Measurements from ENCODE around the gene MIEF2.

Gene MIEF2

GRCh38 chr17:18256776-18257175 is 3.7 kb upstream of the MIEF2 start:
- no peak for DNase-seq (ENCODE audit: low spot score)

GRCh38 chr17:18257268-18257981 is 3.0 kb upstream of the MIEF2 start:
- DNase-seq (ENCODE audit: low spot score) = peak; percentile 72

DNA sequence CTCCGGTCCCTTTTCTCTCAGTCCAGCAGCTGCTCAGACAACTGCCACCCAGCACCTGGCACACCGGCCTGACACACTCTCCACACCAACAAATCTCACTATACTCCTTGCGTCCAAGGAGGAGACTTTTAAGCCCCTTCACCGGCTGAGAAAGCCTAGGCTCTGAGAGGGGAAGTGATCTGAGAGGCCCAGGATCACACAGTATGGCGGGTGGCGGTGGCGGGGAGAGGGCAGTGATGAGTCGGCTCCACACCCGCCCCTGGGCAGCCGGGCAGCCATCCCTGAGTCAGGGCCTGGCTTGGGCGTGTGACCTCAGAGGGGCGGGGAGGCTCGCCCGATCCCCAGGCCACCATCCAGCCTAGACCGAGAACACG is 2.5 kb upstream of the MIEF2 start:
- peak; percentile 94 for DNase-seq (ENCODE audit: low spot score)

- peak; percentile 88 for DNase-seq (ENCODE audit: low spot score)
These were observed 2.0 kb upstream of the MIEF2 start, which contains the start of gene FLII for GRCh38 chr17:18258356-18259038. FLII (minus strand) TSS chr17:18258738; CDS start chr17:18258690, 48 bp downstream.

GRCh38 chr17:18259621-18260331 is 686 bp upstream of the MIEF2 start:
- DNase-seq (ENCODE audit: low spot score) = no peak

DNA sequence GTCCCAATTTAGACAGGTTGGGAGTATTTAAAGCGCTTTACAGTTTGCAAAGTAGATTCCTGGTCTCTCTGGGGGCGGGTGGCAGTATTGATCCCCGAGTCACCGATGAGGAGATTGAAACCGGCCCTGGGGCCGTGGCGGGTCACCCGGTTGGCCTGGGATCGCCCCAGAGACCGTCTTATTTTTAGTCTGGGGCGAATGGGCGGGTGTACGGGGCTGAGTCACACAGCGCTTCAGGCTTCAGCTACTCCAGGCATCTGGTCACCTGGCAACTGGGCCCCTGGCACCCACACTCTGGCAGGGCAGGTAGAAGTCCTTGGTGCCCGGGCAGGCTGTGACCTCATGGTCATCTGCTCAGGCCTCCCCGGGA is 669 bp downstream of the MIEF2 start:
- DNase-seq (ENCODE audit: low spot score) = peak; percentile 82

DNA sequence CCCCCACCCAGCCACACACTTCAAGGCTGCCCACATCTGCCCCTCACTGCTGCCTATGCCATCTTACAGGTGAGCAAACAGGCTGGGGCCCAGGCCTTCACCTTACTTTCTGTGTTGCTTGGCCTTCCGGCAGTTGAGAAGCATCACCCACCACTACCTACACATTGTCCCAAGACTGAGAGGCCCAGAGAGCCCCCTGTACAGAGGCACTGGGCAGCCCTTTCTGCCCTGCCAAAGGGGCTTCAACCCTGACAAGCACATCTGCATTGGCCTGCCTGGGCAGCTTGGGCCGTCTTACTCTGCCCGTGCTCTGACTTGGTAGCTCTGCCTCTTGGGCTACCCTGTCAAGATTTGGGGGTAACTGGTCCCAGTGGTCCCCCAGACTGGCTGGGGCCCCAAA is 1.2 kb downstream of the MIEF2 start:
- no peak for DNase-seq (ENCODE audit: low spot score)

DNA sequence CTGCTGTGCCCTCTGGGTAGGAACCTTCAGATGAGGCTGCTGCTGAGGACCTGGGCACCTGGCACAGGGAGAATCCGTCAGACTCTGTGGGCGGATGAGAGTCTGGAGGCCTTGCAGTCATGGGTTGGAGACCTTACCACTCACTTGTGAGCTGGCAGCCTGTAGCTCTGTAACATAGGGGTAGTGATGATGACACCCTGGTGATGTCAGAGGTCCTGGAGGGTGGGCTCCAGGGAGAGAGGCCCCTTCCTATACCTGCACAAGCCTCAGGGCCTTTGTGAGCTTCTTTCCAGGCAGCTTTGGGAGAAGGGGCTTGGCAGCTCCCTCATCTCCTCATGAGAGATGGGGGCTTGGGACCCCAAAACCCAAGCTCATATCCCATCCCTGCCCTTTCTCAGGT is 1.6 kb downstream of the MIEF2 start:
- DNase-seq (ENCODE audit: low spot score) = no peak

- DNase-seq (ENCODE audit: low spot score) = no peak
These were observed 2.2 kb downstream of the MIEF2 start for GRCh38 chr17:18262641-18263040.

GRCh38 chr17:18263885-18264682 is 3.6 kb downstream of the MIEF2 start:
- DNase-seq (ENCODE audit: low spot score) = no peak

DNA sequence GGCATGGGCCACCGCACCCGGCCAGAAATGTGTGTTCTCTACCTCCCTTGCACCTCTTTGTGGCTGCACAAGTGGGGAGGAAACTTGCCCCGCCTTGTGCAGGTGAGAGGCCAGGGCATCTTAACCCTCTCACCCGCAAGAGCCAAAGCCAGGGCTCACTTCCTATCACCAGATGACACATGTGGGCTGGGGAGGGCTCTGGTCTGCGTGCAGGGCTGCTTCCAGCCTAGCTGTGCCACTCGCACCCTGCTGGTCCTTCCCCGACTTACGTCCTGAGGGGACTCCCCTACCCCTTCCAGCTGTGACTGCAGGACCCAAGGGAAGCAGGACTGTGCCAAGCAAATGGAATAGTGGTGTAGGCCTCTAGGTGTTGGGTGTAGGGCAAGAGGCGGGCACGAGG is 6.9 kb downstream of the MIEF2 start:
- DNase-seq (ENCODE audit: low spot score) = no peak

DNA sequence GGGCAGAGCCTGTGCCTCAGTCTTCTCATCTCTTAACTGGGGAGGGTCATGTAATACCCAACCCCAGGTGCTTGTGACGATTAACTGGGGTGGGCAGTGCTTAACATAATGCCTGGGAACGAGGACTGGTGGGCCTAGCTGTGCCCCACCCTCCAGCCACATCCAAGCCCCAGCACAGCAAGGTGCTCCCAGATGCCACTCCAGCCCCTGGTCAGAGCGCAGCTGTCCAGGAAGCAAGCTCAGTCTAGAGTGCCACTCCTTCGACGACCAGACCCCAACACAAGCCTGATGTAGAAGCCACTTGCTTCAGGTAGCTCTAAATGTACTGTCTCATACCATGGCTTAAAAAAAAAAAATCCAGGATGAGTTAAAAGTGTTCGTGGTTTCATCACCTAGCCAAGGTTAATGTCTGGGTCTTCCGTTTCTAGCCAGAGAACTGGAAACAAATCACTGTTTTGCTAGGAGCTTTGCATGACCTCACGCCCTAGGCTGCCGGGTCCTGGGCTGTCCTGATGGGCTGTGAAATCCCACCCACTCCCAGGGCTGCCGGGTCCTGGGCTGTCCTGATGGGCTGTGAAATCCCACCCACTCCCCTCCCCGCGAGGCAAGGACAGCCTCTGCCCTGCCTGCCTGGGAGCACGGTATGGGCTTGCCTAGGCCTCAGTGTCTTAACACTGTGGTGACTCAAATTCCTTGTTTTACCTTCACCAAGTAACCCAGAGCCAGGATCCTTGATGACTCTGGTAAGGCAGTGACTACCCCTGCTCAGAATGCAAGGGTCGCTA is 7.7 kb downstream of the MIEF2 start:
- DNase-seq (ENCODE audit: low spot score) = peak; percentile 38

DNA sequence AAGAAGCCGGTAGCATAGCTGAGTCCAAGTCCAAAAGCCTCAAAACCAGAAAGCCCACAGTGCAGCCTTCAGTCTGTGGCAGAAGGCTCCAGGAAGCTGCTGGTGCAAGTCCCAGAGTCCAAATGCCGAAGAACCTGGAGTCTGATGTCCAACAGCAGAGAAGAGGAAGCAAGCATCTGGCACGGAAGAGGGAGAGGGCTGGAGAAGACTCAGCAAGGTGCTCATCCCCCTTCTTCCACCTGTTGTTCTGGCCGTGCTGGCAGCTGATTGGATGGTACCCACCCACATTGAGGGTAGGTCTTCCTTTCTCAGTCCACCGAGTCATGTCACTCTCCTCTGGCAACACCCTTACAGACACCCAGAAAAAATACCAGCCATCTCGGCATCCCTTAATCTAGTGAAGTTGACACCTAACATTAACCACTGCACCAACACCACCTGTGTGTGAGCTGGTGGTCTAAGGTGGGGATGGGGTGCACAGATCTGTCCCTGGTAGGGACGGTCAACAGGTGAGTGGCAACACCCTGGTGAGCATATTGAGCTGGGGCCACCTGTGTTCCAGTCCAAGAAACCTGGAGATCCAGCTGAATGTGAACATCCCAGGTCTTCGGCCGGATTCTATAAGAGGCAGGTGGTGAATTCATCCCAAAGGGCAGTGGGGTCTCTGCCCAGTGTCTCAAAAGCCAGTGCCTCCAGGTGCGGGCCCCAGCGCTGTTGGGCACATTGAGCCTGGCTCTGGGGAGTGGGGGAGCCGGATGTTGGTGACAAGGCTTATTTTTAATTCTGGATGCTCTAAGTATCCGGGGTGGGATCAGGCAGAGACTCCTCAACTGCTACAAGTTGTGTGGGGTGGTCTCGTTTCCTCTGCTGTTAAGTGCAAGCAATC is 9.8 kb downstream of the MIEF2 start:
- DNase-seq (ENCODE audit: low spot score) = no peak

DNA sequence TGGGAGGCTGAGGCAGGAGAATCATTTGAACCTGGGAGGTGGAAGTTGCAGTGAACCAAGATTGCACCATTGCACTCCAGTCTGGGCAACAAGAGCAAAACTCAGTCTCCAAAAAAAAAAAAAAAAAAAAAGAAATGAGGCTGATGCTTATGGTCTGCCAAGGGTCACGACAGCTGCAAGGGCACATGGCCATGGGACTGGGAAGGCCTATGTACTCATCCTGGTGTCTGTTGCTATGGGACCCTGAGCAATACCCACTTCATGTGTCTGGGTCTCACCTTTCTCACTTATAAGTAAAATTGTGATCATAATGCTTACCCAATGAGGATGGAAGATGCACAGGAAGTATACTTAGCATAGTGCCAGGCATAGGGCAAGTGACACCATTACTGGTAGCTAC is 16.6 kb downstream of the MIEF2 start:
- no peak for DNase-seq (ENCODE audit: low spot score)

DNA sequence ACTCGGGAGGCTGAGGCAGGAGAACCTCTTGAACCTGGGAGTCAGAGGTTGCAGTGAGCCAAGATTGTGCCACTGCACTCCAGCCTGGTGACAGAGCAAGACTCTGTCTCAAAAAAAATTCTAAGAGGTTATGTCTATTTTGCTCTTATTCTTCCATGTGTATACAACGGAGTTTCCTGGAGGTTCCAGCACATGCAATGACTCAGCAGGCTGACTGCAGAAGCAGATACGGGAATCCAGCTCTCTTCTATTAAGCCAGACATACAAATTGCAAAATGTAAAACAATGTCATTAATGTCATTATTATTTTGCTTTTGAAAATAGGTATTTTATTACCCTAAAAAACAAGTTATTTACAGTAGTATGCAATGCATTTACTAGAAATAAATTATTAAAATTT is 18.4 kb downstream of the MIEF2 start:
- no peak for DNase-seq (ENCODE audit: low spot score)

DNA sequence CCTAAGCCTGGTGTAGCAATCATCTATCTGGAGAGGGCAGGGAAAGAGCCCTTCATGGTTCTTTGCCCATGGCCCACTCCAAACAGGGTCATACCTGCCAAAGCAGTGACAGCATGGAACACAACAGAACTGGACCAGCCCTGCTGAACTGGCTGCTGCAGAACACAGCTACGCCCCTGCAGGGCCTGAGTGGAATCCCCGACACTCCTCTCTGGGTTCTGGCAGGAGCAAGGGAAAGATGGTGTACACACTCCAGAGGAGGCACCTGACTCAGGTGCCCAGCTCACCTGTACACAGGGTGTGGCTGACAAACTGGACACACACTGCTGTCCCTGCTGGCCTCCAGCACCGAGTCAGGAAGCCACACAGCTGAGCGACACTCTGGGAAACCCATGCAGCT is 19.8 kb downstream of the MIEF2 start:
- DNase-seq (ENCODE audit: low spot score) = no peak

DNA sequence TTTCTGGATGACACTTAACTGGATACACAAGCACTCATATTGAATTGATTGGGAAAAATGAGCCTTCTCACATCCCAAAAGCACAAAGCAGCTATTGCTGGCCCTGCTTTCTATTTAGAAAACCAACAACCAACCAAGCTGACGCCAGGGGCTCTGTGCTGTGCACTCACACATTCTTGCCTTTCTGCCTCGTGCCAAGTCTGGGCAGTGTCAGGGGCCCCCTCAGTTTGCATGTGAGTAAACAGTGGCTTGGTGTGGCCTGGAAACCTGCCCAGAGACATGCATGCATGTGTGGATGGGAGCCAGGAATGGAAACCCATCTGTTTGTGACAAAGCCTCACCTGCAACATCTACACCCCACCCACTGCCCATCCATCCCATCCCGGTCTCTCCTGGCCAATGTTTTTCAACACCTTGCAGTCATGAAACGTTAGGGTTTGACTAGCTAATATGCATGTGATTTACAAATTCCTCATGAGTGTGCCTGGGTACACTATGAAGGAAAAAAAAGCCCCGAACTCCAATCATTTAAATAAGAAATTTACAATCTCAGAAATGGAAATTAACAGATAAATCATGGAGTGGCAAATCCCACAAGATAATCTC is 20.4 kb downstream of the MIEF2 start:
- DNase-seq (ENCODE audit: low spot score) = peak; percentile 32

- no peak for DNase-seq (ENCODE audit: low spot score)
These were observed 21.3 kb downstream of the MIEF2 start for GRCh38 chr17:18281788-18282187.

GRCh38 chr17:18285296-18285695 is 24.8 kb downstream of the MIEF2 start:
- no peak for DNase-seq (ENCODE audit: low spot score)
